AG04449 (cell line): ENCODE data around the gene CFAP99.

Experiments used
- CTCF ChIA-PET: fragments of 350-600 bp; formaldehyde crosslinking; extraction: SDS; loops from one replicate; lab custom pipeline; 2021; ENCODE audit warnings: antibody characterized with exemption; lab: Yijun Ruan, JAX
- POLR2A ChIA-PET: fragments of 400-600, 350-600 bp; formaldehyde crosslinking; extraction: SDS; loops from one replicate; lab custom pipeline; 2020; ENCODE audit warnings: antibody characterized with exemption, inconsistent platforms; lab: Yijun Ruan, JAX
- DNase-seq: peaks from one replicate; pipeline ENCODE4 v3.0.0-alpha.2; 2010; ENCODE audit warnings: low read depth, low spot score
- H3K4me3 ChIP-seq: 2 replicates; pipeline ENCODE4 v1.5.1; 2011; ENCODE audit warnings: low read depth, mild to moderate bottlenecking, control low read depth, low read length
- CTCF ChIP-seq: IDR thresholded peaks from one replicate; pipeline ENCODE4 v1.5.1; 2011; ENCODE audit warnings: mild to moderate bottlenecking, moderate library complexity, low read length, control low read depth, inconsistent platforms; ENCODE audit not compliant: insufficient read depth; ENCODE audit errors: missing control alignments

CFAP99 gene

GRCh38 chr4:2468456-2469191 lies 49.9 kb downstream of the CFAP99 start, which contains the start of gene RNF4:
Gene RNF4, plus strand, starts transcription at chr4:2469106. Its CDS starts 21,388 bp downstream, at chr4:2490494.
- CTCF ChIA-PET = interaction anchor here (1.1 to 2.1 kb wide), 5 partner anchors 9 to 252 kb away, joined by 3 to 10 read pairs (median 3); no protein-coding TSS in a partner anchor

GRCh38 chr4:2469192-2469984 lies 50.6 kb downstream of the CFAP99 start:
- POLR2A ChIA-PET = interaction anchor here (0.5 to 2.2 kb wide), 9 partner anchors 10 to 207 kb away, joined by 3 to 6 read pairs (median 4); partner anchors contain the start of gene MXD4
- no peak for DNase-seq
- CTCF ChIA-PET = interaction anchor here (1.0 to 2.9 kb wide), 6 partner anchors 10 to 253 kb away, joined by 3 to 12 read pairs (median 4); no protein-coding TSS in a partner anchor
- no peak for TF ChIP-seq CTCF
- peak overlapping the region; percentile 92 for H3K4me3 ChIP-seq

More at GRCh38 chr4:2468456-2469191, 49.9 kb downstream of the CFAP99 start, which contains the start of gene RNF4:
- DNase-seq = peak; percentile 81
- POLR2A ChIA-PET = interaction anchor here (0.6 to 2.2 kb wide), 7 partner anchors 16 to 206 kb away, joined by 3 to 6 read pairs (median 5); partner anchors contain the start of gene MXD4
- peak within 1 kb of the TSS; percentile 92 for H3K4me3 ChIP-seq
- TF ChIP-seq CTCF = no peak

GRCh38 chr4:2470791-2471190 lies 52.0 kb downstream of the CFAP99 start:
- no peak for TF ChIP-seq CTCF
- peak overlapping the region; percentile 92 for H3K4me3 ChIP-seq
- ChIA-PET POLR2A (no interaction called here), CTCF (interaction anchor here (1.0 to 2.9 kb wide), 2 partner anchors 29 to 251 kb away, joined by 4 to 12 read pairs; no protein-coding TSS in a partner anchor)
- DNase-seq = no peak

GRCh38 chr4:2472187-2472586 lies 53.4 kb downstream of the CFAP99 start:
- POLR2A ChIA-PET = no interaction called here
- H3K4me3 ChIP-seq = no peak overlapping the region
- CTCF ChIA-PET = interaction anchor here (1.0 to 2.9 kb wide), 4 partner anchors 9 to 252 kb away, joined by 3 to 12 read pairs (median 4); no protein-coding TSS in a partner anchor
- DNase-seq = no peak
- TF ChIP-seq CTCF = no peak

GRCh38 chr4:2478229-2478628 lies 59.5 kb downstream of the CFAP99 start:
- ChIA-PET POLR2A (no interaction called here), CTCF (no interaction called here)
- DNase-seq = no peak
- no peak overlapping the region for H3K4me3 ChIP-seq
- TF ChIP-seq CTCF = no peak
